Heart left ventricle (tissue), 16 donors: ENCODE measurements around the gene ABHD5. TPM values are rescaled to one million over a fixed set of nuclear protein-coding genes. Genes with fewer than 3 reads are reported as not detected.

ENCODE experiments used
- ATAC-seq, 4 donors: fragments of 200-7000 bp; cut with Tn5 transposase; one replicate each; pipeline ENCODE4 v1.9.1; 2020 to 2022; ENCODE audit warnings: moderate library complexity in 4 of 4, mild to moderate bottlenecking in 3 of 4, moderate number of reproducible peaks in 1 of 4
- DNase-seq, 5 donors: peaks; one replicate each; pipeline ENCODE4 v3.0.0-alpha.2; 2020
- H3K27ac ChIP-seq, 12 donors: fragments of 200-600 bp; sonication (generic) in 4 of 12; one replicate each; pipeline versions ENCODE4 v1.5.0 to v1.8.0; 2016 to 2022; ENCODE audit warnings: mild to moderate bottlenecking in 2 of 12
- H3K27me3 ChIP-seq, 9 donors: fragments of 200-600 bp; sonication (generic) in 2 of 9; one replicate each; pipeline versions ENCODE4 v1.5.1 to v1.8.0; 2016 to 2022; ENCODE audit warnings: mild to moderate bottlenecking in 3 of 9
- H3K36me3 ChIP-seq, 9 donors: fragments of 200-600 bp; sonication (generic) in 2 of 9; one replicate each; pipeline versions ENCODE4 v1.5.0 to v1.8.0; 2018 to 2022; ENCODE audit warnings: mild to moderate bottlenecking in 2 of 9
- H3K4me1 ChIP-seq, 12 donors: fragments of 200-600 bp; sonication (generic) in 4 of 12; one replicate each; pipeline versions ENCODE4 v1.5.0 to v1.8.0; 2016 to 2022; ENCODE audit warnings: mild to moderate bottlenecking in 3 of 12
- H3K4me3 ChIP-seq, 12 donors: fragments of 200-600 bp; sonication (generic) in 4 of 12; one replicate each; pipeline versions ENCODE4 v1.5.0 to v1.8.0; 2017 to 2022; ENCODE audit warnings: mild to moderate bottlenecking in 9 of 12, moderate library complexity in 4 of 12
- H3K9me3 ChIP-seq, 12 donors: fragments of 200-600 bp; sonication (generic) in 4 of 12; one replicate each; pipeline versions ENCODE4 v1.5.0 to v1.8.0; 2016 to 2022; ENCODE audit warnings: mild to moderate bottlenecking in 1 of 12
- CTCF ChIP-seq, 12 donors: fragments of 200-600 bp; sonication (generic) in 4 of 12; IDR thresholded peaks; one replicate each; pipeline versions ENCODE4 v1.5.0 to v1.8.0; 2018 to 2022; ENCODE audit warnings: antibody characterized with exemption in 12 of 12, mild to moderate bottlenecking in 5 of 12
- POLR2A ChIP-seq, 2 donors: fragments of 450-650 bp; IDR thresholded peaks; one replicate each; pipeline ENCODE4 v1.6.1; 2017; ENCODE audit warnings: antibody characterized with exemption in 2 of 2, mild to moderate bottlenecking in 2 of 2, moderate library complexity in 2 of 2
- WGBS, 4 donors: extraction: QIAGEN DNeasy Blood & Tissue Kit in 2 of 4; methylation state at CpG; one replicate each; pipeline versions ENCODE4 v1.1.5 to v1.1.7; 2013 to 2018; 5-methylcytosine and 5-hydroxymethylcytosine counted together
- intact Hi-C, 10 donors: fragments of 100-400 bp; cut with DNase I; formaldehyde crosslinking; loops; one replicate each; pipeline versions ENCODE4 v1.11.1 to v1.14.2; 2022
- polyA plus RNA-seq, 2 donors: library from polyadenylated mRNA; stranded (reverse); fragments of 200-250 nt; gene quantifications; one replicate each; pipeline ENCODE4 v1.2.3, GENCODE V29; 2013
- total RNA-seq, 9 donors: library from RNA; depleted of rRNA in 2 of 9; stranded (reverse); fragments of >200 nt in 2 of 9; fragmentation: NEBNext Ultra II Directional in 3 of 9; extraction: Animal tissue kit (Norgen Biotek cat#: 25700) in 3 of 9; gene quantifications; one replicate each; pipeline versions ENCODE4 v1.1.0 to v1.2.4, GENCODE V29; 2016 to 2023
- donor health status: ischemic (EF 13 %, LVEDD 7.1; RV severe dilation, severe dysfunction).
- donor health status: healthy with polysubstance abuse.
- donor health status: DM: no; HTN: yes; CAD: no.
- donor health status: DM: no; HTN: no; CAD: no.
- donor health status: ischemic (EF 25% LVEDD 6.9; RV normal size, moderate dysfunction).
- donor health status: ischemic (EF 25% LVEDD 5.7; RV mildly dilated, moderate dysfunction).
- donor health status: healthy.
- donor health status: DM: yes; HTN: yes; CAD: no.
- donor health status: ischemic (EF 35%, LVEDD 5.7; RV mildly dilated, moderate dysfunction).
- donor health status: nonischemic (EF 11% LVEDD 7.7; RV severe dilation, severe dysfunction).
- donor health status: DM: yes; HTN: yes; CAD: no.
- donor health status: PGD.
- donor health status: ischemic (EF 29% LVEDD 5.4; RV normal size, mild dysfunction).
- donor health status: nonischemic (EF 23%, LVEDD 6.1; RV moderate dilation, normal function).

The ABHD5 gene
- total and polyA plus RNA-seq, 11 donors, result 8.5 to 103 (median 26.7) TPM

DNA sequence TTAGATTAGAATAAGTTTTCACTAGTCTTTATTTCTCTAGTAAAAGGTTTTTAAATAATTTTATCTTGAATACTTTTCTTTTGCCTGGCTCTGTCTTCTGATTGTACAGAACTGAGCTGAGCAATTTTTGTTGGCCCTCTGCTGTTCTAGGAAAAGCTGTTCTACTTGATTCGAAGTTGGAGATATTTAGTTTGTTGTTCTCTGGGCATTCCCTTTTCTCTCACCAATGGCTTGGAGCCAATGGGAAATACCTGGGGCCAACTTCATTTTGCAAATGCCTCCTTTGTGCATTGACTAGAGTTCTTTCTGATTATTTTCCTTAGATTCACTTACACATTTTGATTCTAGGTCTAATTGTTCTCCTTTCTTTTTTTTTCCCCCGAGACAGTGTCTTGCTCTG lies 16.5 kb downstream of the ABHD5 start:
- TF ChIP-seq CTCF (IDR thresholded peaks at IDR 0.05) (no peak), POLR2A (IDR thresholded peaks at IDR 0.05) (no peak)
- Histone ChIP-seq H3K27ac (no peak overlapping the region), H3K4me1 (peaks cover 0 to 10% (median 4%) of the 10 kb centered on the region in 12 donors), H3K4me3 (no peak overlapping the region), H3K27me3 (no peaks in the 10 kb centered on the region), H3K9me3 (no peaks in the 10 kb centered on the region), H3K36me3 (peaks cover 0 to 33% (median 21%) of the 10 kb centered on the region in 9 donors)
- no peak for ATAC-seq
- 70 to 83% (median 79%) methylated on average over 2 of the region's 2 CpGs for WGBS, 4 donors
- no peak for DNase-seq
- intact Hi-C loops, result no loop called here

DNA sequence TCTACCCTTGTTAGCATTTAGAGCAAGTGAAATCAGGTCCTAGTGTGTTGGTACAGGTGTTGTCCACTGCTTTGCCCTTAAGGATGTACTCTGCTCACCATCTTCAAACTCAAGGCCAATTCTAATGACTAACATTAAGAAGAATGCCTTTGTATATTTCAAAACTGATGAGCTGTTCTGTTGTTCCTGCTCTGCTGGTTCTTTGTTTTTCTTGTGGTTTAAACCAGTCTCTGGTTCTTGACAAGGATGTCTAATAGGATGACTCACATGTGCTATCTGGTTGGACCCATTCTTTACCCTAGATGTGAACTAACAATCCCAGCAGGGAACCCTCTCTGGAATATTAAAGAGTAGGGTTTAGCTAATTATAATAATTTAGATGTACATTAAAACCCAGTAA lies 17.3 kb downstream of the ABHD5 start:
- no peak overlapping the region for H3K4me3 ChIP-seq

GRCh38 chr3:43709022-43709421 lies 18.3 kb downstream of the ABHD5 start:
- intact Hi-C loops, result no loop called here
- H3K27me3 ChIP-seq, result no peaks in the 10 kb centered on the region
- DNase-seq (no peak), ATAC-seq (peak in 2 of 4 donors; percentile 71 to 75)
- no peaks in the 10 kb centered on the region for H3K9me3 ChIP-seq
- no peak overlapping the region for H3K27ac ChIP-seq
- TF ChIP-seq POLR2A (IDR thresholded peaks at IDR 0.05) (no peak), CTCF (IDR thresholded peaks at IDR 0.05) (no peak)
- WGBS, 4 donors, result 78 to 82% (median 80%) methylated on average over 1 of the region's 1 CpG
- peaks cover 0 to 10% (median 4%) of the 10 kb centered on the region in 12 donors for H3K4me1 ChIP-seq
- no peak overlapping the region for H3K4me3 ChIP-seq
- peaks cover 0 to 35% (median 29%) of the 10 kb centered on the region in 9 donors for H3K36me3 ChIP-seq

More for the DNA sequence above, 17.3 kb downstream of the ABHD5 start:
- H3K27ac ChIP-seq, result no peak overlapping the region
- DNase-seq (no peak), ATAC-seq (peak in 1 of 4 donors; percentile 31)
- no peak for TF ChIP-seq CTCF (IDR thresholded peaks at IDR 0.05)
- TF ChIP-seq POLR2A (IDR thresholded peaks at IDR 0.05), result no peak
- intact Hi-C loops, result no loop called here
- no peaks in the 10 kb centered on the region for H3K27me3 ChIP-seq
- H3K36me3 ChIP-seq, result peaks cover 0 to 33% (median 21%) of the 10 kb centered on the region in 9 donors
- no peaks in the 10 kb centered on the region for H3K9me3 ChIP-seq
- peaks cover 0 to 10% (median 4%) of the 10 kb centered on the region in 12 donors for H3K4me1 ChIP-seq

DNA sequence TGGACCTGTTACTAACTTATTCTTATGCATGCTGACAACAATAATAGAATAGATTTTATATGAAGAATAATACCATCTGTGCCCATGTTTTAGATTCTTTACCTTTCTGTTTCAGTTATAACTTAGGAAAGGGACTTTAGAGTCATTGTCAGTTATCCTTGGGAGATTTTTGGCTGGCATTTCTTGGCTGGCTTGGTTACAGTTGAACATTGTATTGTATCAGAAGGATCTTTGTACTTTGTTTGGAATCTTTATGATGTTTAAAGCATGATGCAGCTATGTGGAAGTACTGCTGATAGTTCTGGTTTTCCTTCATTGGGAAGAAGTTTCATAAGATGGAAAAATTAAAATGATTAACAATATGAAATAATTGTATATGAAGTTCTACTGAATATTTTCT lies 19.9 kb downstream of the ABHD5 start:
- Histone ChIP-seq H3K36me3 (peaks cover 0 to 49% (median 44%) of the 10 kb centered on the region in 9 donors), H3K4me1 (peaks cover 0 to 10% (median 0%) of the 10 kb centered on the region in 12 donors), H3K4me3 (no peak overlapping the region), H3K27me3 (no peaks in the 10 kb centered on the region), H3K27ac (no peak overlapping the region), H3K9me3 (no peaks in the 10 kb centered on the region)
- DNase-seq (no peak), ATAC-seq (no peak)
- intact Hi-C loops, result no loop called here
- TF ChIP-seq POLR2A (IDR thresholded peaks at IDR 0.05) (no peak), CTCF (IDR thresholded peaks at IDR 0.05) (no peak)
